ENCODE measurements around the gene IL1RAPL1. TPM values are rescaled to one million over a fixed set of nuclear protein-coding genes. Genes with fewer than 3 reads are reported as not detected.
"Not testable (repeated sequence)": the region's sequence is repeated elsewhere in the genome, so short reads cannot be mapped to it uniquely, and the experiment has no call there.

IL1RAPL1 gene
- total RNA-seq, 3 donors from 2014 or later, result not detected

- DNase-seq (no peak), ATAC-seq (no peak)
- Mint-ChIP-seq H3K36me3 (ENCODE audit: insufficient read depth) (no peaks in the 10 kb centered on the region), H3K4me1 (ENCODE audit: low read depth) (no peaks in the 10 kb centered on the region), H3K4me3 (no peak overlapping the region), H3K27me3 (ENCODE audit: low read depth) (no peaks in the 10 kb centered on the region), H3K9me3 (no peaks in the 10 kb centered on the region)
Observed at GRCh38 chrX:28668957-28669356, 81.7 kb downstream of the IL1RAPL1 start.

GRCh38 chrX:28670074-28670473 is 82.8 kb downstream of the IL1RAPL1 start:
- Mint-ChIP-seq H3K9me3 (no peaks in the 10 kb centered on the region), H3K36me3 (ENCODE audit: insufficient read depth) (no peaks in the 10 kb centered on the region), H3K27me3 (ENCODE audit: low read depth) (no peaks in the 10 kb centered on the region), H3K4me3 (no peak overlapping the region), H3K4me1 (ENCODE audit: low read depth) (no peaks in the 10 kb centered on the region)
- DNase-seq (no peak), ATAC-seq (no peak)

- ATAC-seq, result no peak
- H3K9me3 Mint-ChIP-seq, result no peaks in the 10 kb centered on the region
Observed at GRCh38 chrX:28675173-28675572, 87.9 kb downstream of the IL1RAPL1 start.

GRCh38 chrX:28693101-28693500 is 105.9 kb downstream of the IL1RAPL1 start:
- H3K4me1 Mint-ChIP-seq (ENCODE audit: low read depth), result no peaks in the 10 kb centered on the region
- DNase-seq, result no peak
- H3K4me3 Mint-ChIP-seq, result no peak overlapping the region
- no peaks in the 10 kb centered on the region for H3K36me3 Mint-ChIP-seq (ENCODE audit: insufficient read depth)
- peaks cover 4% of the 10 kb centered on the region for H3K9me3 Mint-ChIP-seq
- ATAC-seq, result no peak
- no peaks in the 10 kb centered on the region for H3K27me3 Mint-ChIP-seq (ENCODE audit: low read depth)

More at GRCh38 chrX:28675173-28675572, 87.9 kb downstream of the IL1RAPL1 start:
- Mint-ChIP-seq H3K36me3 (ENCODE audit: insufficient read depth) (no peaks in the 10 kb centered on the region), H3K4me1 (ENCODE audit: low read depth) (no peaks in the 10 kb centered on the region), H3K4me3 (no peak overlapping the region), H3K27me3 (ENCODE audit: low read depth) (no peaks in the 10 kb centered on the region)
- no peak for DNase-seq

GRCh38 chrX:28697732-28698131 is 110.5 kb downstream of the IL1RAPL1 start:
- DNase-seq (no peak), ATAC-seq (no peak)
- H3K4me1 Mint-ChIP-seq (ENCODE audit: low read depth), result no peaks in the 10 kb centered on the region
- no peaks in the 10 kb centered on the region for H3K36me3 Mint-ChIP-seq (ENCODE audit: insufficient read depth)
- H3K4me3 Mint-ChIP-seq, result no peak overlapping the region
- no peaks in the 10 kb centered on the region for H3K27me3 Mint-ChIP-seq (ENCODE audit: low read depth)
- no peaks in the 10 kb centered on the region for H3K9me3 Mint-ChIP-seq

GRCh38 chrX:28701222-28701621 is 114.0 kb downstream of the IL1RAPL1 start:
- DNase-seq (no peak), ATAC-seq (no peak)
- no peaks in the 10 kb centered on the region for H3K4me1 Mint-ChIP-seq (ENCODE audit: low read depth)
- H3K4me3 Mint-ChIP-seq, result no peak overlapping the region
- no peaks in the 10 kb centered on the region for H3K36me3 Mint-ChIP-seq (ENCODE audit: insufficient read depth)
- H3K9me3 Mint-ChIP-seq, result no peaks in the 10 kb centered on the region
- no peaks in the 10 kb centered on the region for H3K27me3 Mint-ChIP-seq (ENCODE audit: low read depth)

GRCh38 chrX:28706964-28707363 is 119.7 kb downstream of the IL1RAPL1 start:
- H3K27me3 Mint-ChIP-seq (ENCODE audit: low read depth), result no peaks in the 10 kb centered on the region
- DNase-seq (no peak), ATAC-seq (no peak)
- H3K9me3 Mint-ChIP-seq, result no peaks in the 10 kb centered on the region
- no peaks in the 10 kb centered on the region for H3K36me3 Mint-ChIP-seq (ENCODE audit: insufficient read depth)
- H3K4me1 Mint-ChIP-seq (ENCODE audit: low read depth), result no peaks in the 10 kb centered on the region
- no peak overlapping the region for H3K4me3 Mint-ChIP-seq

- ATAC-seq (no peak), DNase-seq (no peak)
- no peaks in the 10 kb centered on the region for H3K27me3 Mint-ChIP-seq (ENCODE audit: low read depth)
- no peaks in the 10 kb centered on the region for H3K4me1 Mint-ChIP-seq (ENCODE audit: low read depth)
- no peaks in the 10 kb centered on the region for H3K36me3 Mint-ChIP-seq (ENCODE audit: insufficient read depth)
- H3K9me3 Mint-ChIP-seq, result no peaks in the 10 kb centered on the region
- no peak overlapping the region for H3K4me3 Mint-ChIP-seq
Observed at GRCh38 chrX:28709421-28709820, 122.2 kb downstream of the IL1RAPL1 start.

- Mint-ChIP-seq H3K4me3 (no peak overlapping the region), H3K27me3 (ENCODE audit: low read depth) (no peaks in the 10 kb centered on the region), H3K36me3 (ENCODE audit: insufficient read depth) (no peaks in the 10 kb centered on the region), H3K9me3 (no peaks in the 10 kb centered on the region), H3K4me1 (ENCODE audit: low read depth) (no peaks in the 10 kb centered on the region)
- ATAC-seq (no peak), DNase-seq (no peak)
Observed at GRCh38 chrX:28717864-28718263, 130.6 kb downstream of the IL1RAPL1 start.

- DNase-seq (no peak), ATAC-seq (no peak)
- Mint-ChIP-seq H3K4me3 (no peak overlapping the region), H3K36me3 (ENCODE audit: insufficient read depth) (no peaks in the 10 kb centered on the region), H3K9me3 (no peaks in the 10 kb centered on the region), H3K27me3 (ENCODE audit: low read depth) (no peaks in the 10 kb centered on the region), H3K4me1 (ENCODE audit: low read depth) (no peaks in the 10 kb centered on the region)
Observed at GRCh38 chrX:28718450-28718849, 131.2 kb downstream of the IL1RAPL1 start.

GRCh38 chrX:28719620-28720019 is 132.4 kb downstream of the IL1RAPL1 start:
- no peaks in the 10 kb centered on the region for H3K4me1 Mint-ChIP-seq (ENCODE audit: low read depth)
- no peaks in the 10 kb centered on the region for H3K36me3 Mint-ChIP-seq (ENCODE audit: insufficient read depth)
- ATAC-seq, result no peak
- no peaks in the 10 kb centered on the region for H3K9me3 Mint-ChIP-seq
- H3K27me3 Mint-ChIP-seq (ENCODE audit: low read depth), result no peaks in the 10 kb centered on the region
- no peak for DNase-seq
- H3K4me3 Mint-ChIP-seq, result no peak overlapping the region

- Mint-ChIP-seq H3K36me3 (ENCODE audit: insufficient read depth) (no peaks in the 10 kb centered on the region), H3K4me3 (no peak overlapping the region), H3K9me3 (no peaks in the 10 kb centered on the region), H3K4me1 (ENCODE audit: low read depth) (no peaks in the 10 kb centered on the region), H3K27me3 (ENCODE audit: low read depth) (no peaks in the 10 kb centered on the region)
- ATAC-seq (no peak), DNase-seq (no peak)
Observed at GRCh38 chrX:28752330-28752729, 165.1 kb downstream of the IL1RAPL1 start.

- Mint-ChIP-seq H3K36me3 (ENCODE audit: insufficient read depth) (no peaks in the 10 kb centered on the region), H3K4me3 (no peak overlapping the region), H3K27me3 (ENCODE audit: low read depth) (no peaks in the 10 kb centered on the region), H3K9me3 (peaks cover 6% of the 10 kb centered on the region), H3K4me1 (ENCODE audit: low read depth) (no peaks in the 10 kb centered on the region)
- ATAC-seq, result no peak
- DNase-seq, result no peak
Observed at GRCh38 chrX:28756175-28756574, 168.9 kb downstream of the IL1RAPL1 start.

- H3K36me3 Mint-ChIP-seq (ENCODE audit: insufficient read depth), result no peaks in the 10 kb centered on the region
- no peak for DNase-seq
- ATAC-seq, result no peak
- H3K4me3 Mint-ChIP-seq, result no peak overlapping the region
- H3K9me3 Mint-ChIP-seq, result peaks cover 6% of the 10 kb centered on the region
- H3K27me3 Mint-ChIP-seq (ENCODE audit: low read depth), result no peaks in the 10 kb centered on the region
- H3K4me1 Mint-ChIP-seq (ENCODE audit: low read depth), result no peaks in the 10 kb centered on the region
Observed at GRCh38 chrX:28756647-28757046, 169.4 kb downstream of the IL1RAPL1 start.

GRCh38 chrX:28757290-28757689 is 170.0 kb downstream of the IL1RAPL1 start:
- H3K4me1 Mint-ChIP-seq (ENCODE audit: low read depth), result no peaks in the 10 kb centered on the region
- no peaks in the 10 kb centered on the region for H3K36me3 Mint-ChIP-seq (ENCODE audit: insufficient read depth)
- H3K4me3 Mint-ChIP-seq, result no peak overlapping the region
- DNase-seq (no peak), ATAC-seq (no peak)
- no peaks in the 10 kb centered on the region for H3K27me3 Mint-ChIP-seq (ENCODE audit: low read depth)
- H3K9me3 Mint-ChIP-seq, result peaks cover 6% of the 10 kb centered on the region

- H3K36me3 Mint-ChIP-seq (ENCODE audit: insufficient read depth); H3K4me3 Mint-ChIP-seq; DNase-seq; H3K4me1 Mint-ChIP-seq (ENCODE audit: low read depth); H3K27me3 Mint-ChIP-seq (ENCODE audit: low read depth); ATAC-seq; H3K9me3 Mint-ChIP-seq: not testable (repeated sequence)
Observed at GRCh38 chrX:28766561-28766960, 179.3 kb downstream of the IL1RAPL1 start.

Data from activated T-cell treated with anti-CD3 and anti-CD28 coated beads, Interleukin-2, amount 50 U/mL, for 4 hours (primary cell).